ENCODE data around the gene ING3.

GRCh38 chr7:121026159-121026558, 75.6 kb downstream of the ING3 start:
- TF ChIP-seq CTCF (IDR thresholded peaks at IDR 0.05; ENCODE audit: low read depth, low read length, poor library complexity, severe bottlenecking) (no peak), EZH2phosphoT487 (IDR thresholded peaks at IDR 0.05; ENCODE audit: borderline replicate concordance, low read length) (no peak)
